ENCODE results near the gene DEFB132. TPM values are rescaled to one million over a fixed set of nuclear protein-coding genes. Genes with fewer than 3 reads are reported as not detected.

The DEFB132 gene
- total and polyA plus RNA-seq, 2 donors (not counting 3 experiments of a cell fraction or from before 2014, with no cell fraction given): not detected

DNA sequence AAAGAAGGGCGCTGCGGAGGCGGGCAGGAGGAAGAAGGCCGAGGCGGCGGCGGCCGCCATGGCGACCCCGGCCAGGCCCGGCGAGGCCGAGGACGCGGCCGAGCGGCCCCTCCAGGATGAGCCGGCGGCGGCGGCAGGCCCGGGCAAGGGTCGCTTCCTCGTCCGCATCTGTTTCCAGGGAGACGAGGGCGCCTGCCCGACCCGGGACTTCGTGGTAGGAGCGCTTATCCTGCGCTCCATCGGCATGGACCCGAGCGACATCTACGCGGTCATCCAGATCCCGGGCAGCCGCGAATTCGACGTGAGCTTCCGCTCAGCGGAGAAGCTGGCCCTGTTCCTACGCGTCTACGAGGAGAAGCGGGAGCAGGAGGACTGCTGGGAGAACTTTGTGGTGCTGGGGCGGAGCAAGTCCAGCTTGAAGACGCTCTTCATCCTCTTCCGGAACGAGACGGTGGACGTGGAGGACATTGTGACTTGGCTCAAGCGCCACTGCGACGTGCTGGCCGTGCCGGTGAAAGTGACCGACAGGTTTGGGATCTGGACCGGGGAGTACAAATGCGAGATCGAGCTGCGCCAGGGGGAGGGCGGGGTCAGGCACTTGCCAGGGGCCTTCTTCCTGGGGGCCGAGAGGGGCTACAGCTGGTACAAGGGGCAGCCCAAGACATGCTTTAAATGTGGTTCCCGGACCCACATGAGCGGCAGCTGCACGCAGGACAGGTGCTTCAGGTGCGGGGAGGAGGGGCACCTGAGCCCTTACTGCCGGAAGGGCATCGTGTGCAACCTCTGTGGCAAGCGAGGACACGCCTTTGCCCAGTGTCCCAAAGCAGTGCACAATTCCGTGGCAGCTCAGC lies 40.6 kb downstream of the DEFB132 start:
- Histone ChIP-seq H4K20me1 (replicated peaks; ENCODE audit: control insufficient read depth, extremely low read depth, insufficient read depth, low read length) (peaks cover 5% of the 10 kb centered on the region), H3K4me2 (ENCODE audit: insufficient read depth, low read length) (peak overlapping the region; percentile 96), H3K4me3 (replicated peaks in 1 of 3; ENCODE audit: insufficient read depth in 1 of 3, low read depth in 1 of 3, low read length in 3 of 3) (peak overlapping the region; percentile 53 to 78 (median 63)), H3K36me3 (ENCODE audit: control insufficient read depth in 2 of 2, extremely low read depth in 1 of 2, insufficient read depth in 2 of 2, low read length in 2 of 2) (no peaks in the 10 kb centered on the region), H3K9ac (replicated peaks; ENCODE audit: extremely low read depth, insufficient read depth, low read length) (peak overlapping the region; percentile 96), H2AFZ (ENCODE audit: low read depth, low read length) (peak overlapping the region; percentile 63), H3K9me1 (replicated peaks; ENCODE audit: control insufficient read depth, extremely low read depth, insufficient read depth, low read length) (no peaks in the 10 kb centered on the region), H3K4me1 (ENCODE audit: control insufficient read depth, extremely low read depth, insufficient read depth, low read length) (peaks cover 32% of the 10 kb centered on the region), H3K79me2 (ENCODE audit: control insufficient read depth, insufficient read depth, low read length) (peaks cover 38% of the 10 kb centered on the region), H3K27me3 (ENCODE audit: control insufficient read depth in 2 of 2, insufficient read depth in 2 of 2, low read length in 2 of 2) (no peaks in the 10 kb centered on the region), H3K9me3 (replicated peaks; ENCODE audit: control insufficient read depth, insufficient read depth, low read length) (no peaks in the 10 kb centered on the region), H3K27ac (ENCODE audit: insufficient read depth, low read depth, low read length) (peak overlapping the region; percentile 83)
- TSS peak; percentile 64 for BruUV-seq (replicated peaks)
- FAIRE-seq: peak; percentile 93
- dilution Hi-C loops (cut with MboI; ENCODE audit: extremely low pct_ligation_motif_present, low sequenced_read_pairs): no loop called here
- POLR2A ChIA-PET: interaction anchor here (1.0 to 2.5 kb wide), 4 partner anchors 12 to 29 kb away, joined by 4 to 8 read pairs (median 6); partner anchors contain the start of gene SOX12
- CTCF ChIA-PET: interaction anchor here (1.5 to 6.2 kb wide), 4 partner anchors 12 to 32 kb away, joined by 5 to 42 read pairs (median 28); partner anchors contain the start of gene SOX12
- intact Hi-C loops (cut with micrococcal nuclease): loop anchor here (1.0 kb wide), 4 partner anchors 8 to 32 kb away; partner anchors contain the start of gene C20orf96
- TF ChIP-seq JUN (IDR thresholded peaks at IDR 0.05; ENCODE audit: borderline replicate concordance, insufficient read depth, insufficient read length, low read depth) (no peak), FOS (IDR thresholded peaks at IDR 0.05; ENCODE audit: borderline replicate concordance, insufficient read depth, low read length) (no peak), POLR2A (IDR thresholded peaks at IDR 0.05; ENCODE audit: low read depth, low read length) (peak; percentile 74), MYC (IDR thresholded peaks at IDR 0.05; ENCODE audit: low read depth, low read length) (peak; percentile 28), POLR2AphosphoS5 (IDR thresholded peaks at IDR 0.05; ENCODE audit: insufficient read depth, low read depth, low read length) (peak; percentile 83)
- peak; percentile 70 for DNase-seq (ENCODE audit: low read depth, low spot score)

All from endothelial cell of umbilical vein (primary cell).